HepG2 (cell line): Measurements from ENCODE around the gene SERTAD2. TPM values are rescaled to one million over a fixed set of nuclear protein-coding genes. Genes with fewer than 3 reads are reported as not detected.

ENCODE experiments used
- BCL6 ChIP-seq: IDR thresholded peaks from 2 replicates; pipeline ENCODE4 v1.6.1; 2016; ENCODE audit warnings: missing genetic modification reagents, missing compliant biosample characterization
- NFE2 ChIP-seq: sonication (generic); formaldehyde crosslinking; IDR thresholded peaks from 2 replicates; pipeline ENCODE4 v1.4.0; 2020; ENCODE audit warnings: missing genetic modification reagents
- NR2F6 ChIP-seq, 2 experiments: IDR thresholded peaks; 2 replicates each; pipeline ENCODE4 v1.6.1; 2016; ENCODE audit warnings: antibody characterized with exemption in 1 of 2, mild to moderate bottlenecking in 1 of 2
- RARA ChIP-seq: IDR thresholded peaks from 2 replicates; pipeline ENCODE4 v1.6.1; 2016; ENCODE audit warnings: missing genetic modification reagents, missing compliant biosample characterization
- SAP130 ChIP-seq: IDR thresholded peaks from 2 replicates; pipeline ENCODE4 v1.6.1; 2016; ENCODE audit warnings: low read depth
- TEAD3 ChIP-seq: optimal IDR thresholded peaks from 2 replicates; pipeline ENCODE3; 2016; ENCODE audit warnings: borderline replicate concordance
- ZNF547 ChIP-seq: sonication (generic); formaldehyde crosslinking; IDR thresholded peaks from 2 replicates; pipeline ENCODE4 v1.5.1; 2020; ENCODE audit warnings: mild to moderate bottlenecking, missing genetic modification reagents
- ZNF629 ChIP-seq: sonication (generic); formaldehyde crosslinking; conservative IDR thresholded peaks from 2 replicates; pipeline ENCODE4 v1.5.0; 2020; ENCODE audit warnings: missing genetic modification reagents
- ZNF770 ChIP-seq: sonication (generic); formaldehyde crosslinking; IDR thresholded peaks from 2 replicates; pipeline ENCODE4 v1.5.0; 2020; ENCODE audit warnings: mild to moderate bottlenecking, missing genetic modification reagents
- ZXDC ChIP-seq: sonication (generic); formaldehyde crosslinking; IDR thresholded peaks from 2 replicates; pipeline ENCODE4 v1.5.0; 2020; ENCODE audit warnings: mild to moderate bottlenecking, missing genetic modification reagents
- polyA plus RNA-seq, 8 experiments: library from polyadenylated mRNA; depleted of rRNA in 3 of 8; stranded (reverse) in 7 of 8; unstranded in 1 of 8; fragments of >200 nt; fragmentation: Illumina TruSeq in 4 of 8; extraction: Trizol in 4 of 8; gene quantifications; 2 replicates each; pipeline versions ENCODE4 v1.2.1 to v1.2.3, GENCODE V29; 2011 to 2016; ENCODE audit warnings: low read depth in 4 of 8, missing spikeins in 1 of 8, mixed read lengths in 1 of 8; ENCODE audit not compliant: insufficient read depth in 1 of 8
- total RNA-seq, 5 experiments: library from RNA; depleted of rRNA; stranded (reverse); fragments of >200 nt; fragmentation: Illumina TruSeq; extraction: Trizol; gene quantifications; 2 replicates each; pipeline ENCODE4 v1.2.3, GENCODE V29; 2016; ENCODE audit warnings: low read depth in 1 of 5
- TF ChIP-seq, protein P1 (sequence below): IDR thresholded peaks from 2 replicates; pipeline ENCODE4 v1.4.0; 2020; ENCODE audit warnings: mild to moderate bottlenecking, missing genetic modification reagents
- TF ChIP-seq, protein P2 (sequence below): sonication (generic); formaldehyde crosslinking; IDR thresholded peaks from 2 replicates; pipeline ENCODE4 v1.5.1; 2020; ENCODE audit warnings: missing genetic modification reagents, mild to moderate bottlenecking, borderline replicate concordance

SERTAD2 gene
- total and polyA plus RNA-seq, 2 of the 13 experiments (the other 11 are each of a cell fraction or from before 2014, with no cell fraction given): 6.7 to 22.6 TPM

DNA sequence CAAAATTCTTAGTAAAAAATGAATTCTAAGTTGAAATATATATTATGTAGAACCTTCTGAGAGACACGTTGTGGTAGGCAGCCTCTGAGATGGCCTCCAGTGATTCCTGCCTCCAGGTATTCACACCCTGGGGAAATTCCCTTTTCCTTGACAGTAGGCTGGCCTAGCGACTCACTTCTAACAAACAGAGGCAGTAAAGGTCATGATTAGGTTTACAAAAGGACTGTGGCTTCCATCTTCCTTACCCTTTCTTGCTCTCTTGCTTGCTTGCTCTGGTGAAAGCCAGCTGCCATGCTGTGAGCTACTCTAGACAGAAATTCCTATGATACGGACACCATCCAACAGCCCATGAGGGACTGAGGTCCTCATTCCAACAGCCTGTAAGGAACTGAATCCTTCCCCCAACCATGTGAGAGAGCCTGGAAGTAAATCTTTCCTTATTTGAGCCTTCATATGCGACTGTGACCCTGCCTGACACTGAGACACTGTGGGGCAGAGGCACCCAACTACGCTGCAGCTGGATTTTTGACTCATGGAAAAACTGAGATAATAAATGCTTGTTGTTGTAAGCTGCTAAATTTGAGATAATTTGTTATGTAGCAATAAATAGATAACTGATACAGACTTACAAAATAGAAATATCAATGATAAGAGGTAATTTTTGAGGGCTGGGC, 32.7 kb upstream of the SERTAD2 start (continued):
- TF ChIP-seq, protein P1, sequence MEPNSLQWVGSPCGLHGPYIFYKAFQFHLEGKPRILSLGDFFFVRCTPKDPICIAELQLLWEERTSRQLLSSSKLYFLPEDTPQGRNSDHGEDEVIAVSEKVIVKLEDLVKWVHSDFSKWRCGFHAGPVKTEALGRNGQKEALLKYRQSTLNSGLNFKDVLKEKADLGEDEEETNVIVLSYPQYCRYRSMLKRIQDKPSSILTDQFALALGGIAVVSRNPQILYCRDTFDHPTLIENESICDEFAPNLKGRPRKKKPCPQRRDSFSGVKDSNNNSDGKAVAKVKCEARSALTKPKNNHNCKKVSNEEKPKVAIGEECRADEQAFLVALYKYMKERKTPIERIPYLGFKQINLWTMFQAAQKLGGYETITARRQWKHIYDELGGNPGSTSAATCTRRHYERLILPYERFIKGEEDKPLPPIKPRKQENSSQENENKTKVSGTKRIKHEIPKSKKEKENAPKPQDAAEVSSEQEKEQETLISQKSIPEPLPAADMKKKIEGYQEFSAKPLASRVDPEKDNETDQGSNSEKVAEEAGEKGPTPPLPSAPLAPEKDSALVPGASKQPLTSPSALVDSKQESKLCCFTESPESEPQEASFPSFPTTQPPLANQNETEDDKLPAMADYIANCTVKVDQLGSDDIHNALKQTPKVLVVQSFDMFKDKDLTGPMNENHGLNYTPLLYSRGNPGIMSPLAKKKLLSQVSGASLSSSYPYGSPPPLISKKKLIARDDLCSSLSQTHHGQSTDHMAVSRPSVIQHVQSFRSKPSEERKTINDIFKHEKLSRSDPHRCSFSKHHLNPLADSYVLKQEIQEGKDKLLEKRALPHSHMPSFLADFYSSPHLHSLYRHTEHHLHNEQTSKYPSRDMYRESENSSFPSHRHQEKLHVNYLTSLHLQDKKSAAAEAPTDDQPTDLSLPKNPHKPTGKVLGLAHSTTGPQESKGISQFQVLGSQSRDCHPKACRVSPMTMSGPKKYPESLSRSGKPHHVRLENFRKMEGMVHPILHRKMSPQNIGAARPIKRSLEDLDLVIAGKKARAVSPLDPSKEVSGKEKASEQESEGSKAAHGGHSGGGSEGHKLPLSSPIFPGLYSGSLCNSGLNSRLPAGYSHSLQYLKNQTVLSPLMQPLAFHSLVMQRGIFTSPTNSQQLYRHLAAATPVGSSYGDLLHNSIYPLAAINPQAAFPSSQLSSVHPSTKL (CRISPR knock-in tag): peak; percentile 20; the same call in 1 of the 2 replicates
- TF ChIP-seq TEAD3 (CRISPR knock-in tag) (peak; percentile 14), ZNF770 (CRISPR knock-in tag) (peak; percentile 77), BCL6 (CRISPR knock-in tag) (peak; percentile 73; the same call in 1 of the 2 replicates), ZXDC (CRISPR knock-in tag) (no peak), SAP130 (CRISPR knock-in tag) (0 out of 2 replicates have a peak, but pooled peaks have one; percentile 15), ZNF547 (CRISPR knock-in tag) (0 out of 2 replicates have a peak, but pooled peaks have one; percentile 12), ZNF629 (CRISPR knock-in tag) (no peak), RARA (CRISPR knock-in tag) (peak; percentile 67), NR2F6 (IDR thresholded peaks at IDR 0.05) (0 out of 2 replicates have a peak, but pooled peaks have one; percentile 30), NR2F6 (CRISPR knock-in tag; IDR thresholded peaks at IDR 0.05) (no peak), NFE2 (CRISPR knock-in tag) (no peak)
- TF ChIP-seq, protein P2, sequence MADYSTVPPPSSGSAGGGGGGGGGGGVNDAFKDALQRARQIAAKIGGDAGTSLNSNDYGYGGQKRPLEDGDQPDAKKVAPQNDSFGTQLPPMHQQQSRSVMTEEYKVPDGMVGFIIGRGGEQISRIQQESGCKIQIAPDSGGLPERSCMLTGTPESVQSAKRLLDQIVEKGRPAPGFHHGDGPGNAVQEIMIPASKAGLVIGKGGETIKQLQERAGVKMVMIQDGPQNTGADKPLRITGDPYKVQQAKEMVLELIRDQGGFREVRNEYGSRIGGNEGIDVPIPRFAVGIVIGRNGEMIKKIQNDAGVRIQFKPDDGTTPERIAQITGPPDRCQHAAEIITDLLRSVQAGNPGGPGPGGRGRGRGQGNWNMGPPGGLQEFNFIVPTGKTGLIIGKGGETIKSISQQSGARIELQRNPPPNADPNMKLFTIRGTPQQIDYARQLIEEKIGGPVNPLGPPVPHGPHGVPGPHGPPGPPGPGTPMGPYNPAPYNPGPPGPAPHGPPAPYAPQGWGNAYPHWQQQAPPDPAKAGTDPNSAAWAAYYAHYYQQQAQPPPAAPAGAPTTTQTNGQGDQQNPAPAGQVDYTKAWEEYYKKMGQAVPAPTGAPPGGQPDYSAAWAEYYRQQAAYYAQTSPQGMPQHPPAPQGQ (CRISPR knock-in tag): no peak
